ENCODE results near the gene STYX. TPM values are rescaled to one million over a fixed set of nuclear protein-coding genes. Genes with fewer than 3 reads are reported as not detected.

STYX gene
- total and polyA plus RNA-seq, 2 of the 4 experiments (the other 2 are of a cell fraction), result 5.8 to 7.5 TPM

DNA sequence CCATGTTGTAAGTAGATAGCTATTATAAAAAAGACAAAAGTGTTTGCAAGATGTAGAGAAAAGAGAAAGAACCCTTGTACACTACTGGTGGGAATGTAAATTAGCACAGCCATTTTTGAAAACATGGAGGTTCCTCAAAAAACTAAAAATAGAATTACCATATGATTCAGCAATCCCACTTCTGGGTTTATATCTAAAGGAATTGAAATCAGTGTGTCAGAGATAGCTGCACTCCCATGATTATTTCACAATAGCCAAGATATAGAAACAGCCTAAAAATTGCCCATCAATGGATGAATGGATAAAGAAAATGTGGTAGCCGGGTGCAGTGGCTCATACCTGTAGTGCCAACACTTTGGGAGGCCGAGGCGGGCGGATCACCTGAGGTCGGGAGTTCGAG is 13.8 kb upstream of the STYX start:
- Histone ChIP-seq H3K27me3 (ENCODE audit: control insufficient read depth, insufficient read depth, low read length) (no peaks in the 10 kb centered on the region), H2AK9ac (replicated peaks; ENCODE audit: low read depth, low read length, poor library complexity) (no peak overlapping the region), H3K36me3 (ENCODE audit: control insufficient read depth, insufficient read depth, low read length) (peaks cover 51% of the 10 kb centered on the region), H2BK120ac (ENCODE audit: low read depth, low read length) (no peak overlapping the region), H4K20me1 (ENCODE audit: insufficient read depth, low read length) (peaks cover 3% of the 10 kb centered on the region; the same call in 1 of the 2 replicates), H4K8ac (ENCODE audit: low read depth in 2 of 2, low read length in 2 of 2) (no peak overlapping the region), H2BK15ac (ENCODE audit: low read depth, low read length) (no peak overlapping the region), H3K4me1 (ENCODE audit: control insufficient read depth, insufficient read depth, low read length) (0 out of 2 replicates have a peak, but pooled peaks cover 2% of the 10 kb centered on the region), H4K91ac (ENCODE audit: insufficient read depth, low read depth, low read length) (no peak overlapping the region), H3K9ac (ENCODE audit: low read depth, low read length) (no peak overlapping the region), H3K9me3 (ENCODE audit: control insufficient read depth, insufficient read depth, low read length) (no peaks in the 10 kb centered on the region), H2BK5ac (ENCODE audit: low read depth, low read length, poor library complexity, severe bottlenecking) (no peak overlapping the region), H3K14ac (replicated peaks; ENCODE audit: low read depth, low read length) (no peak overlapping the region), H4K5ac (ENCODE audit: low read depth, low read length) (no peak overlapping the region), H2AFZ (replicated peaks; ENCODE audit: low read length, poor library complexity) (no peak overlapping the region), H3K79me1 (ENCODE audit: low read depth in 1 of 2, low read length in 2 of 2) (peaks cover 23 to 41% of the 10 kb centered on the region in 2 experiments), H2BK20ac (ENCODE audit: low read depth, low read length) (no peak overlapping the region), H3K27ac (ENCODE audit: insufficient read depth, low read length) (no peak overlapping the region), H3K4ac (ENCODE audit: low read depth, low read length) (no peak overlapping the region), H3K18ac (ENCODE audit: low read depth, low read length) (no peak overlapping the region), H3K4me2 (ENCODE audit: low read depth, low read length) (no peak overlapping the region), H3K23ac (ENCODE audit: low read depth, low read length) (no peak overlapping the region), H2AK5ac (ENCODE audit: low read depth, low read length) (no peak overlapping the region), H3K9me1 (ENCODE audit: insufficient read depth, low read length) (peaks cover 8% of the 10 kb centered on the region; the same call in 1 of the 2 replicates), H3K4me3 (ENCODE audit: insufficient read depth, low read depth, low read length) (no peak overlapping the region), H3K56ac (ENCODE audit: extremely low read depth, insufficient read depth, low read length) (no peak overlapping the region)
- DNase-seq (peak; percentile 5), ATAC-seq (ENCODE audit: low read depth) (no peak)
- ChIA-PET POLR2A (ENCODE audit: unreplicated experiment) (no interaction called here), CTCF (interaction anchor here (0.6 to 1.0 kb wide), 3 partner anchors 12 to 369 kb away, joined by 3 to 4 read pairs (median 3); partner anchors contain the start of gene STYX)
- no peak for TF ChIP-seq BHLHE40 (IDR thresholded peaks at IDR 0.05; ENCODE audit: low read depth, low read length)
- TF ChIP-seq USF2 (IDR thresholded peaks at IDR 0.05; ENCODE audit: low read depth, low read length), result no peak
- peak; percentile 79 for TF ChIP-seq CEBPB (IDR thresholded peaks at IDR 0.05; ENCODE audit: low read depth, low read length)
- TF ChIP-seq RFX5 (IDR thresholded peaks at IDR 0.05; ENCODE audit: low read depth, low read length), result no peak
- intact Hi-C loops (cut with micrococcal nuclease) (no loop called here), dilution Hi-C loops (cut with HindIII; ENCODE audit: low sequenced_read_pairs, unreplicated experiment) (no loop called here), in situ Hi-C loops (cut with MboI; ENCODE audit: low sequenced_read_pairs) (loop anchor here (25.0 kb wide), 1 partner anchor 704 kb away; no protein-coding TSS in a partner anchor)
- WGBS, 2 experiments (ENCODE audit: extremely low coverage in 2 of 2, insufficient read length in 1 of 2), result 100% methylated on average over 1 of the region's 6 CpGs; no CpG with 5 or more reads in 1 of the 2 experiments
- BruUV-seq (replicated peaks), result no TSS peak
